ENCODE data around the gene ARID1B.

GRCh38 chr6:157024745-157025144, 247.6 kb downstream of the ARID1B start:
- TF ChIP-seq CTCF (IDR thresholded peaks at IDR 0.05; ENCODE audit: poor library complexity) (no peak), EZH2 (IDR thresholded peaks at IDR 0.05; ENCODE audit: borderline replicate concordance) (no peak), EZH2phosphoT487 (IDR thresholded peaks at IDR 0.05; ENCODE audit: low read depth, severe bottlenecking, unreplicated experiment) (no peak)
